ENCODE data around the gene TCF12. TPM values are rescaled to one million over a fixed set of nuclear protein-coding genes. Genes with fewer than 3 reads are reported as not detected.

TCF12 gene
- total RNA-seq, 3 donors from 2014 or later, result 164 to 198 (median 174) TPM

GRCh38 chr15:57111002-57111401 lies 192.6 kb downstream of the TCF12 start:
- Histone ChIP-seq H3K36me3 (no peaks in the 10 kb centered on the region), H3K27ac (no peak overlapping the region), H3K4me3 (no peak overlapping the region), H3K27me3 (no peaks in the 10 kb centered on the region), H3K4me1 (no peaks in the 10 kb centered on the region), H3K9me3 (no peaks in the 10 kb centered on the region)
- TF ChIP-seq CTCF (IDR thresholded peaks at IDR 0.05), result no peak
- TF ChIP-seq POLR2A (IDR thresholded peaks at IDR 0.05), result no peak
- TF ChIP-seq POLR2AphosphoS5 (IDR thresholded peaks at IDR 0.05), result no peak
- intact Hi-C loops (cut with DNase I; ENCODE audit: low total_unique reads), result no loop called here
- no peak for DNase-seq (ENCODE audit: low spot score in 2 of 2)

DNA sequence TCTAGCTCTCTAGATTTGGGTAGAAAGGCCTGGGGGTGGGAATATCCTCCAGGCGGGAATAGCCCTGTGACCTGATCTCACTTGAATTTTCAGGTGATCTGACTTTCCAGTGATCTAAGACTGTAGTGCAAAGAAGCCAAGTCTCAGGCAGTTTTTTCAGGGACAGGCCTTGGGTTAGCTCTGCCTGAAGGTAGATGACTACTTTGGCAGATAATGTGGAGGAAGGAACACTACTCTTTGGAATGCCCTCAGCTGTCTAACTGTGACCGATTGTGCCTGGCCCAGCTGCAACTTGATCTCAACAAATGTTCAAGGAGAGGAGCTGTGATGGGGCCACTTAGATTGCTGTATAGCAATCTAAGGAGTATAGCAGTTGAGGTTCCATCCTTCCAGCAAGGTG lies 193.7 kb downstream of the TCF12 start:
- H3K36me3 ChIP-seq, result no peaks in the 10 kb centered on the region
- no peaks in the 10 kb centered on the region for H3K9me3 ChIP-seq
- H3K4me1 ChIP-seq, result no peaks in the 10 kb centered on the region
- intact Hi-C loops (cut with DNase I; ENCODE audit: low total_unique reads), result no loop called here
- no peak overlapping the region for H3K4me3 ChIP-seq
- H3K27ac ChIP-seq, result no peak overlapping the region
- no peak for TF ChIP-seq CTCF (IDR thresholded peaks at IDR 0.05)
- TF ChIP-seq POLR2AphosphoS5 (IDR thresholded peaks at IDR 0.05), result no peak
- no peak for TF ChIP-seq POLR2A (IDR thresholded peaks at IDR 0.05)
- no peak for DNase-seq (ENCODE audit: low spot score in 2 of 2)
- no peaks in the 10 kb centered on the region for H3K27me3 ChIP-seq

GRCh38 chr15:57114070-57114469 lies 195.6 kb downstream of the TCF12 start:
- no peak overlapping the region for H3K4me3 ChIP-seq
- no peaks in the 10 kb centered on the region for H3K27me3 ChIP-seq
- intact Hi-C loops (cut with DNase I; ENCODE audit: low total_unique reads), result loop anchor here (2.0 kb wide), 1 partner anchor 45 kb away; no protein-coding TSS in a partner anchor
- no peaks in the 10 kb centered on the region for H3K9me3 ChIP-seq
- H3K4me1 ChIP-seq, result no peaks in the 10 kb centered on the region
- H3K36me3 ChIP-seq, result no peaks in the 10 kb centered on the region
- no peak for DNase-seq (ENCODE audit: low spot score in 2 of 2)
- TF ChIP-seq POLR2A (IDR thresholded peaks at IDR 0.05) (no peak), POLR2AphosphoS5 (IDR thresholded peaks at IDR 0.05) (no peak), CTCF (IDR thresholded peaks at IDR 0.05) (no peak)
- H3K27ac ChIP-seq, result no peak overlapping the region

GRCh38 chr15:57118013-57118799 lies 199.8 kb downstream of the TCF12 start:
- no peaks in the 10 kb centered on the region for H3K36me3 ChIP-seq
- H3K27me3 ChIP-seq, result no peaks in the 10 kb centered on the region
- no peaks in the 10 kb centered on the region for H3K4me1 ChIP-seq
- H3K27ac ChIP-seq, result no peak overlapping the region
- no peak for TF ChIP-seq POLR2AphosphoS5 (IDR thresholded peaks at IDR 0.05)
- TF ChIP-seq POLR2A (IDR thresholded peaks at IDR 0.05), result no peak
- no peaks in the 10 kb centered on the region for H3K9me3 ChIP-seq
- intact Hi-C loops (cut with DNase I; ENCODE audit: low total_unique reads), result no loop called here
- no peak for DNase-seq (ENCODE audit: low spot score in 2 of 2)
- no peak overlapping the region for H3K4me3 ChIP-seq

DNA sequence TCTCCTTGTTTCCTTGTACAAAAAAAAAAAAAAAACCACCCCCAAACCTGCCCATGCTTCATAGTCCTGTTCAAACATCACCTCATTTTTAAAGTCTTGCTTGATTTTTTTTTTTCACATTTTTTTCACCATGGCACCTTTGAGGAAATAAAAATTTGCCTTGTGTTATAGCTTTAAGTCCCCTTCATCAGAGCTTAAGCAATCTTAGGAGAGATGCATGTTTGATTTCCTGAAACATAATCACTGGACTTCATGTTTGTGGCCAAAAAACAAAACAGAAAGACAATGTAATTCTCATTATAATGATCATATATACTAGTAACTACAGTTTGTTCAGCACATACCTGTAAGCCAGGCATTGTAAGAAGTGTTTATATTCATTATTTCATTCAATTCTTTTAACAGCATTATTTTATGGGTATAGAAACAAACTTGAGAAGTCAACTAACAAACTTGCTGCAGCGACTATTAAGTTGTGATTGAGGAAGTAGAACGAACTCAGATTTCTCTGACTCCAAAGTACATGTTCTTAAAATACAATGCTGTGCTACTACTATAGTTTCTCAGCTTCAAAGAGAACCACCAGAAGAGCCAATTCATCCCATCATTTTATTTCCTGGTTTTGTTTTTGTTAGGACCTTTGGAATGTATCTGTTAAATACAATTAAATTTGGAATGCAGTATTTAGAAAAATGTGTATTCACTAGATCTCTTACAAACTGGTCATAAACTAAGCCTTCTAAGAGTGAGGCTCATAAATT lies 203.8 kb downstream of the TCF12 start:
- Histone ChIP-seq H3K27ac (no peak overlapping the region), H3K27me3 (no peaks in the 10 kb centered on the region), H3K4me1 (no peaks in the 10 kb centered on the region), H3K36me3 (no peaks in the 10 kb centered on the region), H3K4me3 (no peak overlapping the region), H3K9me3 (no peaks in the 10 kb centered on the region)
- DNase-seq (ENCODE audit: low spot score in 2 of 2), result no peak
- TF ChIP-seq POLR2A (IDR thresholded peaks at IDR 0.05), result no peak
- no peak for TF ChIP-seq CTCF (IDR thresholded peaks at IDR 0.05)
- no peak for TF ChIP-seq POLR2AphosphoS5 (IDR thresholded peaks at IDR 0.05)
- intact Hi-C loops (cut with DNase I; ENCODE audit: low total_unique reads), result no loop called here
